Erythroblast (primary cell): ENCODE data around the gene CDC42EP4.

Experiments
- GATA1 ChIP-seq: IDR thresholded peaks from 2 replicates; pipeline ENCODE4 v1.6.1; 2011; ENCODE audit warnings: low read depth, mild to moderate bottlenecking, control low read depth, low read length, moderate library complexity
- POLR2A ChIP-seq: IDR thresholded peaks from 2 replicates; pipeline ENCODE4 v1.6.1; 2011; ENCODE audit warnings: mild to moderate bottlenecking, low read length

- TF ChIP-seq POLR2A = no peak
- TF ChIP-seq GATA1 = no peak
Observed at GRCh38 chr17:73249700-73250099, 62.1 kb downstream of the CDC42EP4 start.
